Stimulated activated CD4-positive, alpha-beta T cell treated with anti-CD3 and anti-CD28 coated beads, Interleukin-2, amount 100 ng/mL, for 48 hours (primary cell): ENCODE measurements around the gene FCGR3B.
"Not testable (repeated sequence)": the region's sequence is repeated elsewhere in the genome, so short reads cannot be mapped to it uniquely, and the experiment has no call there.

ENCODE experiments used
- DNase-seq, 2 donors: peaks; one replicate each; pipeline ENCODE4 v3.0.0-alpha.2; 2020

Gene FCGR3B

DNA sequence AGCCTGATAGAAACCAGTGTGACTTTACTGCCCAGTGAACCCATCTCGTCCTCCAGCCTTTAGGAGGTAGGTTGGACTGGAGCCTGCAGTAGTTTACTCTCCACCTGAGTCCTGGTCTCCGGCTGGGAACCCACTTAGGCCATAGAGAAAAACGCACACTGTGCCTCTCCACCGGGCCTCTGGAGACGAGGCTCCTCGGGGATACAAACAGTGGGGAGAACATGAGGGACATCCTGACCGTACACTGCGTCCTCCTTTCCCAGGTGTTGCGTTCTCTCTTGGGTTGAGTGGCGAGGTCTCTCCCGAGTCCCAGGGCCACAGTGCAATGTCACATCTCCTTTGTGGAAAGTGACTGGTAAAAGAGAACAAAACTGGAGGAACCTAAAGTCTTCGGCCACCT is 26.0 kb downstream of the FCGR3B start:
- not testable (repeated sequence) for DNase-seq

DNA sequence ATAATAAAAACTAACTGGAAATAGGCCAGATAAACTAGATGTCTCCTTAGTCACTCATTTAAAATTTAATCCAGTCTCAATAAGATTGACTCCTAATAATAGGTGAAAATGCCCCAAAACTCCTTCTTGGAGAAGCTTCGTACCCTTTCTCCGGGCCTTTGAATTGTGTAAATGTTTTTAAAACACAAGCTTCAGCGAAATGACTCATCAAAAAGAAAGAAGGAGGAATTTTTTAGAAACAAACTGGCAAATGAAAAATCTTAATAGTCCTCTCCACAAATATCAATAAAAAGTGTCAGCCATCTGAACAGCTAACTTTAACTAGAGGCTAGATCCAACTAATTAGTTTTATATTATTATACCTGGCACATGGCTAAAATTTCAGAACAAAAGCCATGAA is 33.9 kb downstream of the FCGR3B start:
- not testable (repeated sequence) for DNase-seq

DNA sequence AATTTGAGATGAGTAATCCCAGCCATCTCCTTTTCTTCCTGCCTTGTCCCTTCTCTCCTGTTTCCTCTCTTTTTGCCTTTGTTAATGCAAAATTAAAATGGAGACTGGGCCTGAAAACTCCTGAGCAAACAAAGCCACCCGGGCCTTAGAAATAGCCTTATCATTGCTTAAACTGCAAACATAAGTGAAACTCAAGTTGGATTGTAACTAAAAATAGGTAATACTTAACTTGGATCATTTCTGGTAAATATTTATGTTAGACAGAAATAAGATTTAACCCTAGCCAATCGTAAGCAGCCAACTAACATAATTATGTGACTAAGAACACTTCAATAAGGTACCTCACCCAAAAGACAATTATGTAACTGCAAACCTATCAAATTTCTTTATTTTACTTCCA is 35.4 kb downstream of the FCGR3B start:
- not testable (repeated sequence) for DNase-seq

DNA sequence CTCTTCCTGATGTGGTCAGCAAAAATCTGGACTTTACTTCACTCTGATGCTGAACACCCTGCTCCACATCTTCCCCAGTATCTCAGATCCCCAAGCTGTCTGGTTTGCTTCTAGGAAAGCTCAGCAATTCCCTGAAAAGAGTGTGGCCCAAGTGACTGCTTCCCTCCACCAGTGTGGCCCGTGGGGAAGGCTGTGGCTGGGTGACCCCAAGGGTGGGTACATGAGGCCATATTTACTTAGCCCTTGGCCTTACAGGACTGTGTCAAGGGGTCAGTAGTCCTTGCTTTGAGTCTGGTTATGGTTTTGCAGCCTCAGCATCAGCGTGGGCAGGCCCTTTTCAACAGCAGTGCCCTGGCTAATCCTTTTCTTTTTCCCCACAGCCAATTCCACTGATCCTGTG is 35.8 kb downstream of the FCGR3B start:
- not testable (repeated sequence) for DNase-seq

GRCh38 chr1:161594269-161594984 is 36.5 kb downstream of the FCGR3B start:
- DNase-seq = not testable (repeated sequence)

GRCh38 chr1:161593092-161593755 is 37.8 kb downstream of the FCGR3B start:
- not testable (repeated sequence) for DNase-seq

DNA sequence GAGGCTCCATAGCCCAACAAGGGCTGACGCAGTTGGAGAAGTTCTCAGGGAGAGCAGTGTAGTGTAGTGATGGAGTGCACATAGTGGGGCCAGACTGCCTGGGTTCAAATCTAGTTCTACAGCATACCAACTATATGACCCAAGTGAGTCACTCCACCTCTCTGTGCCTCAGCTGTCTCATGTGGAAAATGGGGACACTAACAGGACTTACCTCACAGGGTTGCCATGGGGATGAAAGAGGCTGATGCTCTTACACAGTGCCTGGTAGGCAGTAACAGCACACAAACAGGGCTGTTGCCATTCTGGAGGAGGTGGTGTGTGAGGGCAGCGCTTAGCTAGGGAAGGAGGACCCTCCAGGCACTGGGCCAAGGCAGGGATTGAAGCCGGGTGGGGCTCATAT is 38.4 kb downstream of the FCGR3B start:
- DNase-seq = not testable (repeated sequence)

- not testable (repeated sequence) for DNase-seq
Observed at GRCh38 chr1:161589920-161590319, 41.1 kb downstream of the FCGR3B start.

- not testable (repeated sequence) for DNase-seq
Observed at GRCh38 chr1:161589365-161589764, 41.6 kb downstream of the FCGR3B start.

DNA sequence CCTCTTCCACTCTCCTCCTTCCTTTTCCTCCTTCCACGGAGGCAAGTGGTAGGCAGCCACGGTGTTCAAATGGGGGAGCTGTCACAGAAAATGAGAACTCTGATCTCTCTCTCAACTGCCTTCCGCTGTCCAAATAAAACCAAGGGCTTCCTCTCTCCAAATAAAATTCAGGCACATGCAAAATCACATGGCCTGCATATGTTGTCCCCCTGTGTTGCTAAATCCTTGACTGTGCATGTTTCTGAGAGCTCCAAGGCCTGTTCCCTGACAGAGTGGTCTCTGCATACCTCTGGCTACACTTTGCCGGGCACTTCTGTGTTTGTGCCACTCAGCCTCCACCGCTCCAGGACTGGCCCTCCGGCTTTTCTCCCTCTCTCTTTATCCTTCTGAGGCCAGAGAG is 42.4 kb downstream of the FCGR3B start:
- DNase-seq = not testable (repeated sequence)

GRCh38 chr1:161582882-161583281 is 48.1 kb downstream of the FCGR3B start:
- DNase-seq = not testable (repeated sequence)

GRCh38 chr1:161580879-161581537 is 50.0 kb downstream of the FCGR3B start:
- DNase-seq = not testable (repeated sequence)

DNA sequence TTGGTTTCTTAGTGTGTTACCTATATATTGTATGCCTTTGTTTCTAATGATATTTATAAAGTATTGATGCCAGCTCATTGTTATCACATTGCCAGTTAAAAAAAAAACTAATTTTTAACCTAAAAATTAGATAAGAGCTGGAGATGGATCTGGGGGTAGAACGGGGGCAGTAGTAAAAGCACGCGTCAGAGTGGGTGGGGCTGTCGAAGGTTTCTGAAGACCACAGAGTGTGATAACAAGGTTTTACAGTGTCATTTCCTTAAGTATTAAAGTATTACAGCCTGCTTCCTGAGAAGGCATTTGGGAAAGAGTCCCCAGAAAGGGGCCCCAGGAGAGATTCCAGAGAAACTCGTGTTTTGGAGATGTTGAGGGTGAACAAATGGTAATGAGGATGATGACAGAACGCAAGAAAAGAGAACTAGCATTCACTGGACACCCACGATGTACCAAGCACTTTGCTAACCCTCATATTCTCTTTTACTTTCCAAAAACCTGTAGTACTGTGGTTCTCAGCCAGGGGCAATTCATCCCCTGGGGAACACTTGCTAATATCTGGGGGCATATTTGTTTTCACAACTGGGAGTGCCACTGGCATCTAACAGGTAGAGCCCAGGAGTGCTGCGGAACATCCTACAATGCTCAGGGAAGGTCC is 51.0 kb downstream of the FCGR3B start:
- DNase-seq = not testable (repeated sequence)

DNA sequence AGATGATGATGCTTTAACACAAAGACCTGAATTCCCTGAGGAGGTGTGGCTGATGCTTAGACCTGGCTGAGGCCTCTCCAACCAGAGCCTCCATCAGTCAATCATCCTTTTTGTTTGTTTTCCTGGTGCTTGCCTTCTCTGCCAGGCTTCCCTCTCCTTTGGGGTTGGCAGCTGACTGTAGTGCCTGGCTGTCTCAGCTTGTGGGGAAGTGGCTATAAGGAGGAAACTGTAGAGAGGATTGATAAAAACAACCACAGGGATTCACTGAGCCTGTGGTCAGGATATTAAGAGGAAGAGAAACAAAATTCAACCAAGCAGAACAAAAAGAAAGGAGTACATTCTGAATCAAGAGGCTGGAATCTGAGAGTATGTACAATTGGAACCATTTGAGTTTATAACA is 54.3 kb downstream of the FCGR3B start:
- not testable (repeated sequence) for DNase-seq
